ENCODE results near the gene SLC49A3.

The SLC49A3 gene

GRCh38 chr4:671769-672168 is 17.2 kb downstream of the SLC49A3 start:
- TF ChIP-seq, protein P1, sequence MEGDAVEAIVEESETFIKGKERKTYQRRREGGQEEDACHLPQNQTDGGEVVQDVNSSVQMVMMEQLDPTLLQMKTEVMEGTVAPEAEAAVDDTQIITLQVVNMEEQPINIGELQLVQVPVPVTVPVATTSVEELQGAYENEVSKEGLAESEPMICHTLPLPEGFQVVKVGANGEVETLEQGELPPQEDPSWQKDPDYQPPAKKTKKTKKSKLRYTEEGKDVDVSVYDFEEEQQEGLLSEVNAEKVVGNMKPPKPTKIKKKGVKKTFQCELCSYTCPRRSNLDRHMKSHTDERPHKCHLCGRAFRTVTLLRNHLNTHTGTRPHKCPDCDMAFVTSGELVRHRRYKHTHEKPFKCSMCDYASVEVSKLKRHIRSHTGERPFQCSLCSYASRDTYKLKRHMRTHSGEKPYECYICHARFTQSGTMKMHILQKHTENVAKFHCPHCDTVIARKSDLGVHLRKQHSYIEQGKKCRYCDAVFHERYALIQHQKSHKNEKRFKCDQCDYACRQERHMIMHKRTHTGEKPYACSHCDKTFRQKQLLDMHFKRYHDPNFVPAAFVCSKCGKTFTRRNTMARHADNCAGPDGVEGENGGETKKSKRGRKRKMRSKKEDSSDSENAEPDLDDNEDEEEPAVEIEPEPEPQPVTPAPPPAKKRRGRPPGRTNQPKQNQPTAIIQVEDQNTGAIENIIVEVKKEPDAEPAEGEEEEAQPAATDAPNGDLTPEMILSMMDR (IDR thresholded peaks at IDR 0.05) = no peak

- TF ChIP-seq, protein P1 (IDR thresholded peaks at IDR 0.05) = no peak
Measured at GRCh38 chr4:667545-667925, 21.4 kb downstream of the SLC49A3 start.

GRCh38 chr4:666822-667544 is 22.0 kb downstream of the SLC49A3 start:
- TF ChIP-seq, protein P1 (IDR thresholded peaks at IDR 0.05) = no peak

DNA sequence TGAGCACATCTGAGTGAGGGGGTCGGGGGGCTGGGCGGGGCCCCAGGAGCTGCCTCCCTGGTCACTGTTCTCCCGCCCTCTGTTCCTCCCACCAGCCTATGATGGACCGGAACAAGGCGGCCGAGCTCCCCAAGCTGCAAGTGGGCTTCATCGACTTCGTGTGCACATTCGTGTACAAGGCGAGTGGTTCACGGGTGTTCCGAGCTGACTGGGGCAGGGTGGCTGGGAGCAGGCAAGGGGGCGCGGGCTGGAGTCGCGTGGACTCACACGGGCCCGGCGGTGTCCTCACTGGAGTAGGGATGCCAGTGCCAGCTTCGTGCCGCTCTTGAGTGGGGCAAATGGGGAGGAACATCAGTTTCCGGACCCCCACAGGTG is 22.5 kb downstream of the SLC49A3 start:
- TF ChIP-seq, protein P1 (IDR thresholded peaks at IDR 0.05) = no peak

DNA sequence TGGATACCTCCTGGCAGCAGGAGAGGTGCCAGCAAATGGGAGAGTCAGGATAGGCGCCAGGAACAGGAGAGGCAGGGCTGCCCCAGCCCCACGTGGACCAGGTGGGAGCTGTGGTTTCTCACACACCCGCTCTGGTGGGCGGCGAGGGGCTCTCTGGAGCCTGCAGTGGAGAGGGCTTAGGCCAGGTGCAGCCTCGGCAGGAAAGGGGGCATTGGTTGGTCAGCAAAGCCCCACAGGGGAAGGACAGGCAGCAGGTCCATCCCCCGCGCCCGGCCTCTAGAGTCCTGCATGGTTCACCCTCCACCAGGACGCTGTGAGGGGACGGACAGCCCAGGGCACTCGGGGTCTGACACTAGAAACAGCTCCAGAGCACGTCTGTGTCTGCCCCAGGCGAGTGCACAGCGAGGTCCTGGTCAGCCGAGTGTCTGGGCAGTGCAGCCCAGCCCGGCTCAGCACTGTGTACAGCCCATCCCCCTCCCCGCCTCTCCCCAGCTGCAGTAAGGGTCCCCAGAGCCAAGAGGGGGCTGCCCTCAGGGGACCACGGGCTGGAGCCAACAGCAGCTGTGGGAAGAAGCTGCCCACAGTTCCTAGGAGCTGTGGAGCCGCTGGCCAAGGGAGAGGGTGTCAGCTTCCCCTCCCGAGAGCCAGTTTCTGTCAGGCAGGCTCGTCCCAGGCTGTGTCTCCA is 23.1 kb downstream of the SLC49A3 start:
- TF ChIP-seq, protein P1 (IDR thresholded peaks at IDR 0.05) = no peak

GRCh38 chr4:665381-665750 is 23.6 kb downstream of the SLC49A3 start:
- TF ChIP-seq, protein P1 (IDR thresholded peaks at IDR 0.05) = no peak

GRCh38 chr4:664713-665231 is 24.2 kb downstream of the SLC49A3 start:
- TF ChIP-seq, protein P1 (IDR thresholded peaks at IDR 0.05) = no peak

All from LNCAP (cell line).